GM04504 (cell line): ENCODE measurements around the gene CHRNA10.
"Not testable (repeated sequence)": the region's sequence is repeated elsewhere in the genome, so short reads cannot be mapped to it uniquely, and the experiment has no call there.

ENCODE experiments used
- DNase-seq: peaks from one replicate; pipeline ENCODE4 v3.0.0-alpha.2; 2012; ENCODE audit warnings: low read depth

The CHRNA10 gene

GRCh38 chr11:3665336-3666022 lies 5.7 kb downstream of the CHRNA10 start:
- no peak for DNase-seq

GRCh38 chr11:3664032-3664630 lies 7.1 kb downstream of the CHRNA10 start:
- no peak for DNase-seq

DNA sequence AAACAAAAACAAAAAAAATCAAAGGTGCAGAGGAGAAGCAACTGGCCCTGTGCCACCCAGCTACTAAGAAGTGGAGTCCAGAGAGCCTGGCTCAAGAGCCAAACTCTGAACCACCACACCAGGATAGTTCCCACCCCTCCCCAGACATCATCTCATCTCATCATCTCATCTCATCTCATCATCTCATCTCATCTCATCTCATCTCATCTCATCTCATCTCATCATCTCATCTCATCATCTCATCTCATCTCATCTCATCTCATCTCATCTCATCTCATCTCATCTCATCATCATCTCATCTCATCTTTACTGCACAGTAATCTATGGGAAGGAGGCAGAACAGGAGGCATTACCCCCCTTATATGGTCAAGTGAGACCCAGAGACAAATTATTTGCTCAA lies 8.3 kb downstream of the CHRNA10 start:
- no peak for DNase-seq

DNA sequence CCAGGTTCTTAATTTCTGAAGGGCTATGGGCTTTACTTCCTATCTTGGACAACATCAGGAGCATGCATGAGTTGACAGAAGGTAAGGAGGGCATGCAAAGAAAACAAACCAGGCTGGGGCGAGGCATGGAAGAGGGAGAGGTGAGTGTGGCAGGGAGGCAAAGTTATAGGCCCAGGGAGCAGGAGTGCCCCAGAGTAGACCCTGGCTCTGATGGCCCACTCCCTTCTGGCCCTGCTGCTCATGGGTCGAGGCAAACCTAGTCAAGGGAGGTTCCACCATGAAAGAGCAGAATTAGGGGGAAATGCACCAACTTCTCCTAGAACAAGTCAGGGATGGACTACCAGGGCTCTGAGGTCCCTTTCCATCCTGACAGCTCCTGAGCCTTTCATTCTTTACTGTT lies 10.2 kb downstream of the CHRNA10 start:
- no peak for DNase-seq

DNA sequence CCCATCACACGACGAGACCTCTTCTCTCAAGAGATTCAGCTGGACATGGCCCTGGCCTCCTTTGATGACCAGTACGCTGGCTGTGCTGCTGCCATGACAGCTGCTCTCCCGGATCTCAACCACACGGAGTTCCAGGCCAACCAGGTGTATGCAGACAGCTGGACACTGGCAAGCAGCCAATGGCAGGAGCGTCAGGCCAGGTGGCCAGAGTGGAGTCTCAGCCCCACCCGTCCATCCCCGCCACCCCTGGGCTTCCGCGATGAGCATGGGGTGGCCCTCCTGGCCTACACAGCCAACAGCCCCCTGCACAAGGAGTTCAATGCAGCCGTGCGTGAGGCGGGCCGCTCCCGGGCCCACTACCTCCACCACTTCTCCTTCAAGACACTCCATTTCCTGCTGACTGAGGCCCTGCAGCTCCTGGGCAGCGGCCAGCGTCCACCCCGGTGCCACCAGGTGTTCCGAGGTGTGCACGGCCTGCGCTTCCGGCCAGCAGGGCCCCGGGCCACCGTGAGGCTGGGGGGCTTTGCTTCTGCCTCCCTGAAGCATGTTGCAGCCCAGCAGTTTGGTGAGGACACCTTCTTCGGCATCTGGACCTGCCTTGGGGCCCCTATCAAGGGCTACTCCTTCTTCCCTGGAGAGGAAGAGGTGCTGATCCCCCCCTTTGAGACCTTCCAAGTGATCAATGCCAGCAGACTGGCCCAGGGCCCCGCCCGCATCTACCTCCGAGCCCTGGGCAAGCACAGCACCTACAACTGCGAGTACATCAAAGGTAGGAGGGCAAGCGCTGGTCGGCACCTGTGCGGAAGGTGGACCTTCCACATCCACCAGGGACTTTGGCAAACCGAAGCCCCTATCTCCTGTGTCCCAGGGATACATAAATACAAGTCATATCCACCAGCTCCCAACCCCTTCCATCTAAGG lies 11.3 kb downstream of the CHRNA10 start:
- no peak for DNase-seq

GRCh38 chr11:3658252-3658651 lies 12.9 kb downstream of the CHRNA10 start:
- DNase-seq, result no peak

GRCh38 chr11:3657331-3657730 lies 13.9 kb downstream of the CHRNA10 start:
- not testable (repeated sequence) for DNase-seq

DNA sequence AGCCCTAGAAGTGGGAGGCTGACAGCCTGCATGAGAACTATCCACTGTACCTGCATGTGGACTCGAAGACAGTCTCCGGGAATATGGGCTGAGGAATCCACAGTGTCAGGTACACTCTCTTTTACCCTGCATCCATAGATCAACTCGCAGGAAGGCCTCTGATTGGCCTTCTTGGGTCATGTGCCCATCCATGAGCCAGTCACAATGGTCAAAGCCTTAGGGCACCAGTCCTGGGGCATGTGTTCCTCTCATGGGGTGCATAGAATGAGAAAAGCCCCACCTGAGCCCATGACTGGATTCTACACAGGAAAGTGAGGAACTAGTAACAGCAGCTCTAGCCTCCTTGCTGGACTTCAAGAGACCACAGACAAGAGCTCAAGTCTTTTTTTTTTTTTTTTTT lies 15.6 kb downstream of the CHRNA10 start:
- no peak for DNase-seq

GRCh38 chr11:3652514-3652913 lies 18.7 kb downstream of the CHRNA10 start:
- DNase-seq, result not testable (repeated sequence)

DNA sequence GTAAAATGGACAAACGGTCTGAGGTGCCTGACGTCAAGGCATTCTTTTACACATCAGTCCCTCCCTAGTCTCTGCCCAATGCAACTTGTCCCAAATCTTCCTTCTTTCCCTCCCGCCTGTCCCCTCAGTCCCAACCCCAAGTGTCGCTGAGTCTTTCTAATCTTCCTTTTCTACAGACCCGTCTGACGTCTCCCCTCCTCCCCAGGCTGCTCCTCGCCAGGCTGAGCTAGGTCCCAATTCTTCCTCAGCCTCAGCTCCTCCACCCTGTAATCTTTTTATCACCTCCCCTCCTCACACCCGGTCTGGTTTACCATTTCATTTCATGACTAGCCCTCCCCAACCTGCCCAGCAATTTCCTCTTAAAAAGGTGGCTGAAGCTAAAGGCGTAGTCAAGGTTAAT lies 21.8 kb downstream of the CHRNA10 start:
- not testable (repeated sequence) for DNase-seq

- not testable (repeated sequence) for DNase-seq
Observed at GRCh38 chr11:3648843-3649242, 22.3 kb downstream of the CHRNA10 start.

DNA sequence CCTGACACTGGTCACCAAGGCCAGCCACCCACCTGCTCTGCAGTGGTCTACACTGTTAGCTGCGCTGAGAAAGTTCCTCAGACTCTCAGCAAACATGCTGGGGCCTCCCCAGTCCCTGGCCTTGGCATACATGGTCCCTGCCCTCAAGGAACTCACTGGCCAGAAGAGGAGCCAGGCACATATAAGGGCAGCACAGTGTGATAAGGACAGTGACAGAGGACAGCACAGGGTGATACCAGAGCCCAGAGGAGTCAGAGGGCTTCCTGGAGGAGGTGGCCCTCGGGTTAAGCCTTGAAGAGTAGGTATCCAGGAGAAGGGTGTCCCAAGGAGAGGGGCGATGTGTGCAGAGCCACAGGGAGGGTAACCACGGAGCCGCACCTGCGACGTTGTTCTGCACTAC lies 25.6 kb downstream of the CHRNA10 start:
- DNase-seq, result no peak

DNA sequence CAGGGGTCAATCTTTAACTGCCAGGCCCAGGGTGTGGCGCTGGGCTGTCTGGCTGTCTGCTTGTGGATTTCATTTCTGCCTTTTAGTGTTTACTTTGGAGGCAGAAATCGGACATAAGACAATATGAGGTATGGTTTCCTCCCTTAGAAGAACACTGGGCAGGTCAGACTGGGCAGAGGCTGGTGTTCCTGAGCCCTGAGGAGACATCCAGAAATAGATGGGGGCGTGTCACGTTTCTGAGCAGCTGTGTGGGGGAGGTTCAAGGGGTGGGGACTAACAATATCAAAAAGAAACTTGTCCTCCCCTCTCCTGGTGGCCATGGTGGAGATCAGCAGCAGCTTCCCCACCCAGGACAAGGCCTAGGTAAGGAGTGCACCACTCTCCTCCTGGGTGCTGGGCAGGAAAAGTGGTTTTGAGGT lies 26.4 kb downstream of the CHRNA10 start, which contains the start of gene ART1:
Gene ART1 (plus strand): TSS at position 312 of the 419 bp plus-strand sequence. CDS start 14,086 bp downstream, outside the sequence.
- no peak for DNase-seq

DNA sequence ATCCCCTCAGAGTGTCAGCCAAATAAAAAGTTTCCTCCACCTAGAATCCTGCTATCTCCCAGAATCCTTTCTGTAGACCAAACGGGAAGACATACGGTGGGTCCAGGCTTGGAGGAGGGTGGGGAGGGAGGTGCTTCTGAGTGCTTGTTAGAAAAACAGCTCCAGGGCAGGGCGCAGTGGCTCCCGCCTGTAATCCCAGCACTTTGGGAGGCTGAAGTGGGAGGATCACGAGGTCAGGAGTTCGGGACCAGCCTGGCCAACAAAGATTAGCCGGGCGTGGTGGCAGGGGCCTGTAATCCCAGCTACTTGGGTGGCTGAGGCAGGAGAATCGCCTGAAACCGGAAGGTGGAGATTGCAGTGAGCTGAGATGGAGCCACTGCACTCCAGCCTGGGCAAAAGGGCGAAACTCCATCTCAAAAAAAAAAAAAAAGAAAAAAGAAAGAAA lies 28.1 kb downstream of the CHRNA10 start:
- not testable (repeated sequence) for DNase-seq

DNA sequence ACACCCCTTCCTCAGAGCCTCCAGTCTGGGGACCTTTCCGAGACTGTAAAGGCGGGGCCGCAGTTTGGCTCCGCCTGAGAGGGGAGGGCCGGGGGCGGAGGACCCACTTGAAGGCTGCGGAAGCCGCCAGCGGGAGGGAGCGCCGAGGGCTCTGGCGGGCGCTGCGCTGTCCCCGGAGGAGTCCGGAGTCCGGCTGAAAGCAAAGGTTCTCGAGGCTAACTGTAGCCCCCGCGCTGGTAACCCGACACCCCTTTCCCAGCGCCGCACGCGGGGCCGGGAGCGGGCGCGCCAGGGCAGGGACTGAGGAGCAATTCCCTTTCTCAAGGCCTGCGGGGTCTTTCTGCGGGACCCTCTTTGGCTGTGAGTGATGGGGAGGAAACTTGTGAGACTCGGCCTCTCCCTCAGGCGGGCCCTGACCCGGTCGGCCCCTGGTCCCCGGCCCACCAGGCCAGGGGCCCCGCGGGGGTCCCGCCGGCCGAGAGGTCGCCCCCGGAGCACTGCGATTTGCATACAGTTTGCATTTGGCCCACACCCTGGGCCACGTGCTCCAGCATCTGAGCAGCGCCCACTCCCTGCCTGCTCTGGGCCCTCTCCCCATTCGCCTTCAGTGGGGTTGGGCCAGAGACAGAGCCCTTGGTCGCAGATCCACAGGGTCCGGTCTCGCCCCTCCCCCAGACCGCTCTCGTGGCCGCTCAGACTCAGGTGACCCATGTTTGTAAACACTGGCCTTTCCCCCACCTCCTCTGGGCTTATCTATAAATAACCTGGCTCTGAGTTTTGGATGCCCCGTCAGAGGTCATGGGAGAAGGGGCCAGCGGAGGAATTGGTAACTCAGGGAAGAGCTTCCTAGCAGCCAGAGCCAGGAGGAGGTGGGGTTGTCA lies 28.9 kb downstream of the CHRNA10 start:
- DNase-seq, result peak; percentile 9

- no peak for DNase-seq
Observed at GRCh38 chr11:3641701-3642070, 29.5 kb downstream of the CHRNA10 start, which contains the start of gene ART5. ART5 (minus strand) TSS chr11:3641992; CDS start chr11:3641862, 130 bp downstream.

- DNase-seq, result no peak
Observed at GRCh38 chr11:3641191-3641590, 30.0 kb downstream of the CHRNA10 start.

GRCh38 chr11:3639841-3640240 lies 31.3 kb downstream of the CHRNA10 start:
- no peak for DNase-seq

DNA sequence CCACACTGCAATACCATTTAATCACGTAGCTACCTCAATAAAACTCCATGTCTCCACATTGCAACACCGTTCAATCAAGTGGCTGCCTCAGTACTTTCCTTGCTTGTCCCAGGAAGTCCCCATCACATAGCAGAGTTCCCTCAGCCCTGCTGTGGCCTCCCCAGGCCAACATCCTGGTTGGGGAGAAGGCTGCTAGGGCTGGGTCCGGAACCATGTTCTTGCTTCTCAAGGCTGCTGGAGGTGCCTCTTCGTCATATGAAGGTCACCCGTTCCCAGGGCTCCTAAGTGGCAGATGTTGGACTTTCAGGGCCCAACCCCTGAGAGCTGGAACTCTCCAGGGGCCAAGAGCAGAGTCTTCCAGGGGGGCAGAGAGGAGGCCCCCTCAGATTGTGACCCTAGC lies 32.7 kb downstream of the CHRNA10 start:
- DNase-seq, result no peak

GRCh38 chr11:3637201-3637600 lies 34.0 kb downstream of the CHRNA10 start:
- DNase-seq, result no peak

GRCh38 chr11:3635641-3636375 lies 35.4 kb downstream of the CHRNA10 start:
- no peak for DNase-seq
